Measurements from ENCODE around the gene CENPC.

GRCh38 chr4:67531379-67531962, 13.8 kb downstream of the CENPC start:
- TF ChIP-seq CTCF (conservative IDR thresholded peaks at IDR 0.05; ENCODE audit: low read depth in 2 of 2) = no peak
- TF ChIP-seq EZH2 (IDR thresholded peaks at IDR 0.05; ENCODE audit: low read depth, unreplicated experiment) = no peak
- no peak for TF ChIP-seq POLR2AphosphoS5 (IDR thresholded peaks at IDR 0.05; ENCODE audit: low read depth)
- no peak for TF ChIP-seq ZNF331 (CRISPR knock-in tag; IDR thresholded peaks at IDR 0.05; ENCODE audit: low read depth)
- no peak for TF ChIP-seq EZH2phosphoT487 (IDR thresholded peaks at IDR 0.05; ENCODE audit: unreplicated experiment)
- TF ChIP-seq CREB1 (CRISPR knock-in tag; IDR thresholded peaks at IDR 0.05; ENCODE audit: low read depth) = no peak
- TF ChIP-seq REST (IDR thresholded peaks at IDR 0.05; ENCODE audit: unreplicated experiment) = no peak
- TF ChIP-seq JUNB (IDR thresholded peaks at IDR 0.05; ENCODE audit: unreplicated experiment) = no peak
- TF ChIP-seq STAT1 (IDR thresholded peaks at IDR 0.05; ENCODE audit: unreplicated experiment) = no peak
- no peak for TF ChIP-seq NANOG (IDR thresholded peaks at IDR 0.05; ENCODE audit: borderline replicate concordance)
- no peak for TF ChIP-seq ZNF114 (CRISPR knock-in tag; IDR thresholded peaks at IDR 0.05)
- no peak for TF ChIP-seq ETS1 (IDR thresholded peaks at IDR 0.05)
- TF ChIP-seq ZNF462 (CRISPR knock-in tag; IDR thresholded peaks at IDR 0.05) = no peak
